BE2C (cell line): ENCODE measurements around the gene COMMD9.
A peak's percentile ranks its signal among the peaks of the same experiment; 100 is the strongest.

Source experiments
- DNase-seq: peaks from one replicate; pipeline ENCODE4 v3.0.0-alpha.2; 2020
- H3K27me3 ChIP-seq: fragments of 250-450 bp; sonication (Bioruptor Pico); 2 replicates; pipeline ENCODE4 v1.5.1; 2020; ENCODE audit warnings: mild to moderate bottlenecking
- H3K36me3 ChIP-seq: fragments of 250-450 bp; sonication (Bioruptor Pico); 2 replicates; pipeline ENCODE4 v1.5.1; 2020; ENCODE audit warnings: mild to moderate bottlenecking
- H3K4me1 ChIP-seq: fragments of 250-450 bp; sonication (Bioruptor Pico); 2 replicates; pipeline ENCODE4 v1.5.1; 2020
- H3K4me3 ChIP-seq: 2 replicates; pipeline ENCODE4 v1.5.1; 2011; ENCODE audit warnings: low read depth, low read length
- H3K9me3 ChIP-seq: fragments of 250-450 bp; sonication (Bioruptor Pico); 2 replicates; pipeline ENCODE4 v1.5.1; 2020
- CTCF ChIP-seq: IDR thresholded peaks from 2 replicates; pipeline ENCODE4 v1.5.1; 2012; ENCODE audit warnings: mild to moderate bottlenecking, low read depth, low read length

Gene COMMD9

GRCh38 chr11:36304351-36304750 is 15.1 kb upstream of the COMMD9 start:
- no peaks in the 10 kb centered on the region for H3K36me3 ChIP-seq
- DNase-seq: no peak
- TF ChIP-seq CTCF: no peak
- H3K27me3 ChIP-seq: no peaks in the 10 kb centered on the region
- no peaks in the 10 kb centered on the region for H3K9me3 ChIP-seq
- H3K4me1 ChIP-seq: no peaks in the 10 kb centered on the region
- no peak overlapping the region for H3K4me3 ChIP-seq

- no peak for DNase-seq
- Histone ChIP-seq H3K4me1 (no peaks in the 10 kb centered on the region), H3K27me3 (no peaks in the 10 kb centered on the region), H3K36me3 (no peaks in the 10 kb centered on the region), H3K4me3 (no peak overlapping the region), H3K9me3 (no peaks in the 10 kb centered on the region)
- TF ChIP-seq CTCF: no peak
Observed at GRCh38 chr11:36300650-36301049, 11.4 kb upstream of the COMMD9 start.

GRCh38 chr11:36296884-36297543 is 7.8 kb upstream of the COMMD9 start:
- Histone ChIP-seq H3K9me3 (no peaks in the 10 kb centered on the region), H3K4me1 (no peaks in the 10 kb centered on the region), H3K27me3 (no peaks in the 10 kb centered on the region), H3K36me3 (no peaks in the 10 kb centered on the region), H3K4me3 (no peak overlapping the region)
- no peak for DNase-seq
- no peak for TF ChIP-seq CTCF

GRCh38 chr11:36295926-36296325 is 6.7 kb upstream of the COMMD9 start, which contains the start of gene PRR5L:
Gene PRR5L, plus strand, starts transcription at chr11:36296288. Its CDS starts 104,834 bp downstream, at chr11:36401122.
- no peak for DNase-seq
- Histone ChIP-seq H3K36me3 (no peaks in the 10 kb centered on the region), H3K4me1 (no peaks in the 10 kb centered on the region), H3K9me3 (no peaks in the 10 kb centered on the region), H3K27me3 (no peaks in the 10 kb centered on the region), H3K4me3 (no peak within 1 kb of the TSS)
- TF ChIP-seq CTCF: no peak

GRCh38 chr11:36292311-36292722 is 3.1 kb upstream of the COMMD9 start:
- Histone ChIP-seq H3K9me3 (no peaks in the 10 kb centered on the region), H3K4me3 (no peak overlapping the region), H3K36me3 (no peaks in the 10 kb centered on the region), H3K27me3 (no peaks in the 10 kb centered on the region), H3K4me1 (no peaks in the 10 kb centered on the region)
- peak; percentile 37; the same call in 1 of the 2 replicates for TF ChIP-seq CTCF
- no peak for DNase-seq

GRCh38 chr11:36288442-36289225 is 590 bp downstream of the COMMD9 start:
- H3K9me3 ChIP-seq: no peaks in the 10 kb centered on the region
- no peak for TF ChIP-seq CTCF
- no peaks in the 10 kb centered on the region for H3K4me1 ChIP-seq
- DNase-seq: no peak
- H3K36me3 ChIP-seq: no peaks in the 10 kb centered on the region
- H3K4me3 ChIP-seq: peak overlapping the region; percentile 90
- no peaks in the 10 kb centered on the region for H3K27me3 ChIP-seq
